HG03196 (cell line): ENCODE results near the gene FAM222A.

Experiments used
- ATAC-seq: cut with Tn5 transposase; IDR thresholded peaks from one replicate; pipeline ENCODE4 v1.9.1; 2021; ENCODE audit not compliant: unreplicated experiment

The FAM222A gene

DNA sequence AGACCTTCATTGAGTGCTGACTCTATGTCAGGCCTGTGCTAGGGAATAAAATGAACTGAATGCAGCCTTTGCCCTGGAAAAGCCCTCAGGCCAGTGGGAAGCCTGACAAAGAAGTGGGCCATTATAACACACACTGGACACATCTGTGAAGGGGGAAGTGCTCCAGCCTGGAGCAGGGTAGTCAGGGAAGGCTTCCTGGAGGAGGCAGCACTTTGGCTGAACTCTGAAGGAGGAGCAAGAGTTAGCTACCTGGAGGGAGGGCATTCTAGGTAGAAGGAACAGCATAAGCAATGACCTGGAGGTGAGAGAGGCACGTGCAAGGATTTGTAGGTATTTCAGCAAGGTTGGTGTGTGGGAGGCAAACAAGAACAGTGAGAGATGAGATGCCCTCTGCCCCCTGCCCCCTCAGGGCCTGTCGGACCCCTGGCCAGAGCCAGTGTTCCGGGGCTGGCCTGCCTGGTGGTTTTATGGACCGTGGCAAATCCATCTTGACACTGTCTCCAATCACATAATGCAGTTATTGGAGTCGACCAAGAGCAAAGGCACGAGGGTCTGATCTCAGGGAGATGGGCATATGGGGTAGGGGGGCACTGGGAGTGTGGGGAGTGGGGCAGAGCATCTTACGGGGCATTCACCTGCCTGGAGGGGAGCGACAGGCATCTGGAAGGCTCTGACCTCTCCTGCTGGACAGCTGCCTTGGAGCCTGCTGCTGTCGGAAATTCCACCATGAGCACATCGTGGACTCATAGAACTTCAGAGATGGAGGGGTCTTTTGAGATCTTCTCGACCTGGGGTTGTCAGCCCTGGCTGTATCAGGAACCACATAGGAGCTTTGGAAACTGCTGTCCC lies 2.7 kb upstream of the FAM222A start:
- ATAC-seq, result no peak

DNA sequence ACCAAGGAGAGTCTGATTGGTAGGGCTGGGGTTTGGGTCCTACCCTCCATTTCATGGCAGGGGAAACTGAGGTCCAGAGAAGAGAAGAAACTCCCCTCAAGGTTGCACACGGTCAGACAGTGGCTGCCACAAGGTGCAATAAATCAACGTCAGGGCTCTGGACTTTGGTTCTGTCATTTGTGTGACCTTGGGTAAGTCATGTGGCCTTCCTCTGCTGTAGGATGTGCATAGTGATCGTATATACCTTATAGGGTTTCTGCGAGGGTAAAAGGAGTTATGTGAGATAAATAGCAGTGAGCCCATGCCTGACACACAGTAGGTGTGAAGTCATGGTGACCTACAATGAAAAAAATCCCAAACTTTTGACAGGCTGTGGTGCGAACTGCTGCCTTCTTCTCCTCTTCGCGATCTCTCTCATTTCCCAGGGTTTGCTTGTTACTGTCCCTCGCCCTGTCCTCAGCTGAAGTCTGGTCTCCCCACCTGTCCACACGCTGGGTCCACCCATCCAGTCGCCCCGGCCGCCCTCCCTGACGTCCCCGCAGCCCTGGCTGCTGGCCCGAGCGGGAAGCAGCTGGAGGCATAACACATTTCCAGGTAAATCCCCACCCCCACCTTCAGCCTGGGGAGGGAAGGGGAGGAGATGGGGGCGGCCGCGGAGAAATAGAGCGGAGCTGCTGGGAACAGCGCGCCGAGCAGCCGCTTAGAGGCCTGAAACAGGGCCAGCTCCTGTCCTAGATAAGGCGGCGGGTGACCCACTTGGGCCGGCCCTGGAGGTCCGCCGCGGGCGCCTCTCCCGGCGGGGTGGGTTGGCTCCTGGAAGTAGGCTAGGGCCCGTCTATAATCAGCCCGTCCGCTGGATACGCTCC lies 1.8 kb upstream of the FAM222A start:
- ATAC-seq, result no peak

- peak; percentile 6 for ATAC-seq
Observed at GRCh38 chr12:109714141-109714912, 702 bp downstream of the FAM222A start.

GRCh38 chr12:109714913-109715244 lies 1.3 kb downstream of the FAM222A start:
- ATAC-seq, result no peak

DNA sequence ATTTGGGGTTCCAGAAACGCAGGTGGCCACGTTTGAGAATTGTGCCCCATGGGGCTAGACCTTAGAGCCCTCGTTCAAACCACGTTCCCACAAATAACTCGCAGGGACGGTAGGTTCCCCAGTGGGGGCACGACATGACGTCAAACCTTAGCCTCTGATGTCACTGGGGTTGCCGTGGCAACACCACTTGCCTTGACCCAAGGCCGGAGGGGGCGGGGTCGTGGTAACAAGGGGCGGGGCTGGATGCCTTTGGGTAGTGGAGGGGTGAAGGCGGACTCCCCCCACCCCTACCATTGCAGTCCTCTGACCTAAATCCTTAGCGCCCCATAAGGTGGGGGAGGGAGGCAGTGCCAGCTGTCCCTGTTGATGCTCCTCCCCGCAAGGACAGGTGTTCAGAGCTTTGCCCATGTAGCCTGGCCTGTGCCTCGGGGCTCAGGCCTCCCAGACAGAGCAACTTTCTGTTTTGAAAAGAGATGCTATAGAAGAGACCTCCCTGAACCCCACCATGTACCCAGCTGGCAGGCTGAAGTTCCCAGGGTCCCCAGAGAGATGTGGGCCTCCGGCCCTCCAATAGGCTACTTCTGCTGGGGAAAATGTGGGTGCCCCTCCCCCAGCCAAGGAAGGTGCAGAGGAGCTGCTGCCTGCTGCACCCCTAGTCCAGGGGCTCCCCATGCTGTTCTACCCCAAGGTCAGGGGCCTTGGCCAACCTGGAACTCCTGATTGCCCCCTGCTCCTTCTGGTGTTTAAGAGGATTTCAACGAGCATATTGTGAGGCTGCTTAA lies 1.9 kb downstream of the FAM222A start:
- ATAC-seq, result no peak

GRCh38 chr12:109716092-109716479 lies 2.5 kb downstream of the FAM222A start:
- no peak for ATAC-seq

- ATAC-seq, result no peak
Observed at GRCh38 chr12:109716512-109717389, 3.1 kb downstream of the FAM222A start.

GRCh38 chr12:109717390-109718357 lies 4.0 kb downstream of the FAM222A start:
- no peak for ATAC-seq

- ATAC-seq, result no peak
Observed at GRCh38 chr12:109718390-109718789, 4.8 kb downstream of the FAM222A start.

GRCh38 chr12:109719123-109720022 lies 5.7 kb downstream of the FAM222A start:
- ATAC-seq, result no peak

GRCh38 chr12:109720152-109720856 lies 6.7 kb downstream of the FAM222A start:
- no peak for ATAC-seq

DNA sequence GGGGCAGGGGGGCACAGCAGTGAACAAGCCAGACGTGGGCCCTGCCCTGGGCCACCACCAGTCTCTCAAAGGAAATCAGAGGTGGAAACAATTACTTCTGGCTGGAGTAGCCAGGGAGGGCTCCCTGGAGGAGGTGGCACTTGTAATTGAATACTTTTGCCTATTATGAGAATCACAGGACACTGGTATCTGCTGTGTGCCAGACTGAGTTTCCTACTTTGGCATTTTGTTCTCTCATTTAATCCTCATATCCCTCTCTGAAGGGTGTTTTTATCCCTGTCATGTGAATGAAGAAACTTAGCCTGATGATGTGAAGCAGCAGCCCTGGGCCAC lies 7.2 kb downstream of the FAM222A start:
- no peak for ATAC-seq

DNA sequence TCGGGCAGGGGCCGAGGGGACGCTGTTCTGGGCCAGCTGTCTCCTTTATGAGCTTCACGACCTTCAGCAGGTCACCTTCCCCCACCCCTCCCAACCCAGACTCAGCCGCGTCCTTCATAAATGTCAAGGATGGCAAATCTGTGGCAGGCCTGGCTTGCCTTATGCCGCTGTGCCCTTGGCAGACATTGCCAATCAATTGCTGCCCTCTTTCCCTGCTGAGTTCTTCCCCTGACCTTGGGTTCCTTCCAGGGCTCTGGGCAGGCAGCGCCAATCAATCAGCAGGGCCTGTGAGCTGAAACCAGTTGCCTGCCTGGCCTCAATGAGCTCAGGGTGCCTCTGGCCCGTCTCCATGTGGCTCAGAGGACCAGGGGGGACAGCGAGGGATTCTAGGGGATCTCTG lies 7.7 kb downstream of the FAM222A start:
- no peak for ATAC-seq

DNA sequence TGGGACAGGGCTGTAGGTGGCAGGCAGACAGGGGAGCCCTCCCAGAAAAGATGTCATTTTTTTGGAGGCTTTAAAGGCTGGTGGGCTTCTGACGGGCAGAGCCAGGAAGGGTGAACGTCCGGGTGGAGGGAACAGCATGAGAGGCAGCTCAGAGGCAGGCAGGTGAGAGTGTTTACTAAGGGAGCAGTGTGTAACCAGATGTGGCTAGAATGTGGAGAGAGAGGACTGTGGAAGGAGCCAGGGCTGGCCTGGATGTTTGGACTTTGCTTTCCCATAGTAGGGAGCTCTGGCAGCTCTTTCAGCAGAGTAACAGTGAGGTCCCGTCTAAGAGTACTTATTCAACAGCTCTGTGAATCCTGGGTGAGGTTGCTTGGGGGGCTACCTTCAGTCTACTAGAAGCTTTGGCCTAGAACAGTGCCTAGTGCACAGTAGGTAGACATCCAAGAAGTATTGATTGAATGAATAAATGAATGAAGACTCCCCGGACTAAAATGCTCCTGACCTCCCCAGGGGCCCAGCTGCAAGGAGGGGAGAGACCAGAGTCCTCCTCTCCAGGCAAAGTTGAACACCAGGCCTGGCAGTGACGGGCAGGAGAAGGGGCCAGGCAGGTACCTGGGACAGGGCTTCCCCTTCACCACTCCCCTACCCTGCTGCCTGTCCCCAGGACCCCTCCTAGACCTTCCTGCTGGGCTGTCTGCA lies 8.5 kb downstream of the FAM222A start:
- ATAC-seq, result no peak

DNA sequence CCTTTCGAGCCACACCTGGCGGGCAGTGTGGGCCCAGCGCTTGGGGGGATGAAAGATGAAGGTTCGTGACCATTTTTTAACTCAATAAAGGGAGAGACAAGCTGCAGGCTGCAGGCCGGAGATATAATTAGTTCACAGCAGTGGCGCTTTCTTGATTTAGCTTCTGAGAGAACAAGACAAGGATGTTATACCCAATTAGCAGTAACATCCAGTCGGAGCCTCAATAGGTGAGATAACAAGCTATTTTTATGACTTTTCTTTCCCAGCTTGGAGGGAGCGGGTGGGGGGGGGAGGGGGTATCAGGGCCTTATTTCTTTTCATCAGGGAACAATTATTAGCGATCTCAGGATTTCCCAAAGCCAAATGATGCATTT lies 9.1 kb downstream of the FAM222A start:
- ATAC-seq, result no peak

DNA sequence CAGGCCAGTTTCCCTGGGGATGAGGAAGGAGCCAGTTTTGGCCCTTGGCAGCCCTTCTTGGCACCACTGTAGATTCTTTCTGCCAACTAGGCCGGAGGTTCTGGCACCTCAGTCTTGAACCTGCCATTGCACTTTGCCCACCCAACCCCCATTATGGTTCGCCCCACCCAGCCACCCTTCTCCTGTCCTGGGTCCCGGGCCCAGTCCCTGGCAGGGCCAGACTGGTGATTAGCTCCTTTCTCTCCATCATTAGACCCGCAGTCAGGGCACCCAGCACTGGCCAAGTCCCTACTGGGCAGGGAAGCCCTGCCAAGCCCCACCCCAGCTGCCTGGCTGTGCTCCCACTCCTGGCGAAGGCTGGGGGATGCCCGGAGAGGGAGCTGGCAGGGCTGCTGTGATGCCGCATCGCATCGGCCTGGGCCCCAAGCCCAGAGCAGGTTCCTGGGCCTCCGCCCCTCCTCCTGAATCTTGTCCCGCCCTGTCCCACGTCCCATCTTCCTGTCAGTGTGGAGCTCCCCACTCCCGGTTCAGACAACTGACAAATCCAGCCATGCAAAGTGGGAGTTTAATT lies 9.8 kb downstream of the FAM222A start:
- no peak for ATAC-seq
